ENCODE data around the gene ADGRV1. TPM values are rescaled to one million over a fixed set of nuclear protein-coding genes. Genes with fewer than 3 reads are reported as not detected.

Gene ADGRV1
- polyA plus RNA-seq, 2 of the 4 experiments (the other 2 are of a cell fraction): 0.70 to 3.7 TPM

DNA sequence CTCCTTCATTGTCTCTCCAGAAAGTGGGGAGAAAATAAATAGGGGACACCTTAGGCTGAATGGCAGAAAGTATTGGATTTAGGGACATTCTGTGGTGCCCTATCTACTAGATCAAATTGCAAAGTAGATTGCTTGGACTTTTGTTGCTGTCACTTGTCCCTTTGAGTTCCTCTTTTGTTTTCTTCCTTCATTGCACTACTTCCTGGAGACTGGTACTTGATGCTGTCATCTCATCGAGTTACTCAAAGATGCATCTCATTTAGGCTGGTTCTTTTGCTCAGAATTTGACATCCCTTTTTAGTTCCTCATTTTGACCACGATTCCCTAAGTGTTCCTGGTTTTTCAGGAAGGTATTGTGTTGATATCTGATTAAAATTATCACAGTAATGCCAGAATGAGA, 137.6 kb downstream of the ADGRV1 start:
- no peaks in the 10 kb centered on the region for H3K4me1 ChIP-seq
- WGBS (ENCODE audit: missing lambda C conversion rate): 2% methylated on average over 2 of the region's 2 CpGs
- H3K27ac ChIP-seq: no peak overlapping the region
- TF ChIP-seq FOXS1 (CRISPR knock-in tag; IDR thresholded peaks at IDR 0.05) (no peak), ZNF302 (CRISPR knock-in tag; IDR thresholded peaks at IDR 0.05) (no peak), JUNB (IDR thresholded peaks at IDR 0.05) (no peak), JUN (IDR thresholded peaks at IDR 0.05) (no peak), CHD4 (IDR thresholded peaks at IDR 0.05; ENCODE audit: borderline replicate concordance) (no peak), ZSCAN20 (CRISPR knock-in tag; IDR thresholded peaks at IDR 0.05) (no peak)
- no peak overlapping the region for H3K4me3 ChIP-seq
- FAIRE-seq (no peak), ATAC-seq (no peak), DNase-seq (ENCODE audit: low read depth in 1 of 2, low spot score in 1 of 2) (no peak)
- no peak overlapping the region for H3K4me2 ChIP-seq
- ChIA-PET POLR2A (no interaction called here), CTCF (no interaction called here)
- no peaks in the 10 kb centered on the region for H3K9me3 ChIP-seq

DNA sequence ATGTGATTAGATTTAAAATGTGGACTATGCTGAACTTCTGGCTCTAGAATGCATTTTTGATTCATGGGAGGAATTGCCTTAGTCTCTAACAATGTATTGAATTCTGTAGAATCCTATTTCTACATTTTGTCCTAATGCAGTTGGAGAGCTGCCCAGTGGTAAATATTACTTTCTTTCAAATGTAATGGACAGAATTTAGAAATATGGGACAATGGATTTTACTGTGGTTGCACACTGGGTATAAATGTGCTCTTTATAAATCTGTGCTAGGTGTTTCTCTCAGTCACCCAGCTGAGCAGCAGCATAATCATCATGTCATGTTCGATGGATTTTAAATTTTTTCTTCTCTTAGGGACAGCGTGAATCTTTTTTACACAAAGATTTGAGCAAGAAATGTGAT, 141.7 kb downstream of the ADGRV1 start:
- FAIRE-seq (no peak), ATAC-seq (no peak), DNase-seq (ENCODE audit: low read depth in 1 of 2, low spot score in 1 of 2) (no peak)
- no peak overlapping the region for H3K4me3 ChIP-seq
- no peaks in the 10 kb centered on the region for H3K9me3 ChIP-seq
- no peaks in the 10 kb centered on the region for H3K4me1 ChIP-seq
- H3K4me2 ChIP-seq: no peak overlapping the region
- ChIA-PET CTCF (no interaction called here), POLR2A (no interaction called here)
- WGBS (ENCODE audit: missing lambda C conversion rate): 15% methylated on average over 2 of the region's 2 CpGs
- no peak overlapping the region for H3K27ac ChIP-seq
- TF ChIP-seq HOXB5 (CRISPR knock-in tag; IDR thresholded peaks at IDR 0.05) (no peak), ZSCAN20 (CRISPR knock-in tag; IDR thresholded peaks at IDR 0.05) (no peak), HEYL (CRISPR knock-in tag; IDR thresholded peaks at IDR 0.05) (no peak), ZFP36 (IDR thresholded peaks at IDR 0.05; ENCODE audit: borderline replicate concordance, partially characterized antibody) (no peak), CBX2 (IDR thresholded peaks at IDR 0.05; ENCODE audit: borderline replicate concordance, low read depth) (no peak), FOSL2 (IDR thresholded peaks at IDR 0.05) (no peak), FOSL2 (CRISPR knock-in tag; IDR thresholded peaks at IDR 0.05) (no peak), JUN (IDR thresholded peaks at IDR 0.05) (no peak), BHLHE40 (IDR thresholded peaks at IDR 0.05; ENCODE audit: low read depth, low read length) (no peak), ZC3H11A (IDR thresholded peaks at IDR 0.05) (no peak), MAFK (IDR thresholded peaks at IDR 0.05; ENCODE audit: partially characterized antibody) (no peak)
- TF ChIP-seq, protein P1, sequence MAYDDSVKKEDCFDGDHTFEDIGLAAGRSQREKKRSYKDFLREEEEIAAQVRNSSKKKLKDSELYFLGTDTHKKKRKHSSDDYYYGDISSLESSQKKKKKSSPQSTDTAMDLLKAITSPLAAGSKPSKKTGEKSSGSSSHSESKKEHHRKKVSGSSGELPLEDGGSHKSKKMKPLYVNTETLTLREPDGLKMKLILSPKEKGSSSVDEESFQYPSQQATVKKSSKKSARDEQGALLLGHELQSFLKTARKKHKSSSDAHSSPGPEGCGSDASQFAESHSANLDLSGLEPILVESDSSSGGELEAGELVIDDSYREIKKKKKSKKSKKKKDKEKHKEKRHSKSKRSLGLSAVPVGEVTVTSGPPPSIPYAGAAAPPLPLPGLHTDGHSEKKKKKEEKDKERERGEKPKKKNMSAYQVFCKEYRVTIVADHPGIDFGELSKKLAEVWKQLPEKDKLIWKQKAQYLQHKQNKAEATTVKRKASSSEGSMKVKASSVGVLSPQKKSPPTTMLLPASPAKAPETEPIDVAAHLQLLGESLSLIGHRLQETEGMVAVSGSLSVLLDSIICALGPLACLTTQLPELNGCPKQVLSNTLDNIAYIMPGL (CRISPR knock-in tag; IDR thresholded peaks at IDR 0.05; ENCODE audit: borderline replicate concordance): no peak
- TF ChIP-seq, protein P2, sequence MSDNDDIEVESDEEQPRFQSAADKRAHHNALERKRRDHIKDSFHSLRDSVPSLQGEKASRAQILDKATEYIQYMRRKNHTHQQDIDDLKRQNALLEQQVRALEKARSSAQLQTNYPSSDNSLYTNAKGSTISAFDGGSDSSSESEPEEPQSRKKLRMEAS (IDR thresholded peaks at IDR 0.05): no peak

DNA sequence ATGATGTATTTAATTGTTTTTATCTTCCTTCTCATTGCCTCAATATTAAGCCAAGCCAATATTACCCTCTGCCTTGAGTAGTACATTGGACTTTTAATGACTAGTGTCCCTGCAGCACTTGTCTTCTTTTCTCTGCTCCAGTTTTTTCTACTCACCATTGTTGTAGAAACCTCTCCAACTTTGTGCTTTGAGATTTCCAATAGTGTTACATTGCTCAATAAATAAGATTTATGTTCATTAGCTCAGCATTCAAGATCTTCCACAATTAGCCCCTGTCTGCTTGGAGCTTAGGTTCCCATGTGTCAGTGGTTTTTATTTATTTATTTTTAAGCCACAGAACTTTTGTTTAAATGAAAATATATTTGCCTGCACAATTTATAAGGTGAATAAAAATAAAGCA, 145.3 kb downstream of the ADGRV1 start:
- FAIRE-seq: no peak
- Histone ChIP-seq H3K4me3 (no peak overlapping the region), H3K4me2 (no peak overlapping the region), H3K27ac (no peak overlapping the region), H3K4me1 (no peaks in the 10 kb centered on the region), H3K9me3 (no peaks in the 10 kb centered on the region)
- ATAC-seq: no peak
- TF ChIP-seq KDM1A (IDR thresholded peaks at IDR 0.05; ENCODE audit: low read depth): no peak
- no peak for TF ChIP-seq JUN (IDR thresholded peaks at IDR 0.05)
- TF ChIP-seq RARB (CRISPR knock-in tag; IDR thresholded peaks at IDR 0.05): no peak
- no peak for TF ChIP-seq MYC (IDR thresholded peaks at IDR 0.05; ENCODE audit: borderline replicate concordance, low read length)
- TF ChIP-seq, protein P3, sequence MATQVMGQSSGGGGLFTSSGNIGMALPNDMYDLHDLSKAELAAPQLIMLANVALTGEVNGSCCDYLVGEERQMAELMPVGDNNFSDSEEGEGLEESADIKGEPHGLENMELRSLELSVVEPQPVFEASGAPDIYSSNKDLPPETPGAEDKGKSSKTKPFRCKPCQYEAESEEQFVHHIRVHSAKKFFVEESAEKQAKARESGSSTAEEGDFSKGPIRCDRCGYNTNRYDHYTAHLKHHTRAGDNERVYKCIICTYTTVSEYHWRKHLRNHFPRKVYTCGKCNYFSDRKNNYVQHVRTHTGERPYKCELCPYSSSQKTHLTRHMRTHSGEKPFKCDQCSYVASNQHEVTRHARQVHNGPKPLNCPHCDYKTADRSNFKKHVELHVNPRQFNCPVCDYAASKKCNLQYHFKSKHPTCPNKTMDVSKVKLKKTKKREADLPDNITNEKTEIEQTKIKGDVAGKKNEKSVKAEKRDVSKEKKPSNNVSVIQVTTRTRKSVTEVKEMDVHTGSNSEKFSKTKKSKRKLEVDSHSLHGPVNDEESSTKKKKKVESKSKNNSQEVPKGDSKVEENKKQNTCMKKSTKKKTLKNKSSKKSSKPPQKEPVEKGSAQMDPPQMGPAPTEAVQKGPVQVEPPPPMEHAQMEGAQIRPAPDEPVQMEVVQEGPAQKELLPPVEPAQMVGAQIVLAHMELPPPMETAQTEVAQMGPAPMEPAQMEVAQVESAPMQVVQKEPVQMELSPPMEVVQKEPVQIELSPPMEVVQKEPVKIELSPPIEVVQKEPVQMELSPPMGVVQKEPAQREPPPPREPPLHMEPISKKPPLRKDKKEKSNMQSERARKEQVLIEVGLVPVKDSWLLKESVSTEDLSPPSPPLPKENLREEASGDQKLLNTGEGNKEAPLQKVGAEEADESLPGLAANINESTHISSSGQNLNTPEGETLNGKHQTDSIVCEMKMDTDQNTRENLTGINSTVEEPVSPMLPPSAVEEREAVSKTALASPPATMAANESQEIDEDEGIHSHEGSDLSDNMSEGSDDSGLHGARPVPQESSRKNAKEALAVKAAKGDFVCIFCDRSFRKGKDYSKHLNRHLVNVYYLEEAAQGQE (IDR thresholded peaks at IDR 0.05): no peak
- no peak for TF ChIP-seq TP53 (CRISPR knock-in tag; IDR thresholded peaks at IDR 0.05)
- TF ChIP-seq ZC3H11A (IDR thresholded peaks at IDR 0.05): no peak
- no peak for TF ChIP-seq TFCP2L1 (CRISPR knock-in tag; IDR thresholded peaks at IDR 0.05)
- no peak for TF ChIP-seq EP300 (IDR thresholded peaks at IDR 0.05)
- DNase-seq (ENCODE audit: low read depth in 1 of 2, low spot score in 1 of 2): no peak
- ChIA-PET POLR2A (no interaction called here), CTCF (no interaction called here)
